ENCODE measurements around the gene KDM4B.
"Not testable (repeated sequence)": the region's sequence is repeated elsewhere in the genome, so short reads cannot be mapped to it uniquely, and the experiment has no call there.

KDM4B gene

DNA sequence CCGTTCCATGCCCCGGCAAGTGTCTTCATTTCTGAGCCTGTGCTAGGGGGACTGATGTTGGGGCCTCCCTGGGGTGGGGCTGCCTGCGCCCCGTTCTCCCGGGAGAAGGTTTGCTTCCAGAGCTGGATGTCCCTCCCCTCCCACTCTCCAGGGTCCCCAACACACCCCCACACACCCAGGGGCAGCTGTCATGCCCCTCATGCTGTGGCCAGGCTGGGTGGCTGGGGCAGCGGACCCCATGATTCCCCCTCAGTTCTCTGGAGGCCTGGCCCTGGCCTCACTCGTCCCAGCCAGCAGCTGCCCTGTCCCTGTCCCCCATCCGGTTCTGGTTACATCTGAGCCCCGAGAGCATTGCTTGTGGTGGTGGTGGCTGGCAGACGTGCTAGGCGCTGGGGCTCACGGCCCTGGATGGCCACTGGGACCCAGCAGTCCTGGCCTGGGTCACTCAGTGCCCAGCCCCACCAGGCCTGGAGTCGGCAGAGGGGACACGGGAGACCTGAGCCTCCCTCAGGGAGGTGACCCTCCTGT is 184.8 kb downstream of the KDM4B start:
- no peak for DNase-seq (ENCODE audit: low read depth)
- no peak overlapping the region for H3K4me3 ChIP-seq (ENCODE audit: control insufficient read depth, low read depth, low read length)
- TF ChIP-seq, protein P1, sequence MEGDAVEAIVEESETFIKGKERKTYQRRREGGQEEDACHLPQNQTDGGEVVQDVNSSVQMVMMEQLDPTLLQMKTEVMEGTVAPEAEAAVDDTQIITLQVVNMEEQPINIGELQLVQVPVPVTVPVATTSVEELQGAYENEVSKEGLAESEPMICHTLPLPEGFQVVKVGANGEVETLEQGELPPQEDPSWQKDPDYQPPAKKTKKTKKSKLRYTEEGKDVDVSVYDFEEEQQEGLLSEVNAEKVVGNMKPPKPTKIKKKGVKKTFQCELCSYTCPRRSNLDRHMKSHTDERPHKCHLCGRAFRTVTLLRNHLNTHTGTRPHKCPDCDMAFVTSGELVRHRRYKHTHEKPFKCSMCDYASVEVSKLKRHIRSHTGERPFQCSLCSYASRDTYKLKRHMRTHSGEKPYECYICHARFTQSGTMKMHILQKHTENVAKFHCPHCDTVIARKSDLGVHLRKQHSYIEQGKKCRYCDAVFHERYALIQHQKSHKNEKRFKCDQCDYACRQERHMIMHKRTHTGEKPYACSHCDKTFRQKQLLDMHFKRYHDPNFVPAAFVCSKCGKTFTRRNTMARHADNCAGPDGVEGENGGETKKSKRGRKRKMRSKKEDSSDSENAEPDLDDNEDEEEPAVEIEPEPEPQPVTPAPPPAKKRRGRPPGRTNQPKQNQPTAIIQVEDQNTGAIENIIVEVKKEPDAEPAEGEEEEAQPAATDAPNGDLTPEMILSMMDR (IDR thresholded peaks at IDR 0.05; ENCODE audit: control insufficient read depth, insufficient read depth, low read depth, low read length, missing control alignments): no peak

DNA sequence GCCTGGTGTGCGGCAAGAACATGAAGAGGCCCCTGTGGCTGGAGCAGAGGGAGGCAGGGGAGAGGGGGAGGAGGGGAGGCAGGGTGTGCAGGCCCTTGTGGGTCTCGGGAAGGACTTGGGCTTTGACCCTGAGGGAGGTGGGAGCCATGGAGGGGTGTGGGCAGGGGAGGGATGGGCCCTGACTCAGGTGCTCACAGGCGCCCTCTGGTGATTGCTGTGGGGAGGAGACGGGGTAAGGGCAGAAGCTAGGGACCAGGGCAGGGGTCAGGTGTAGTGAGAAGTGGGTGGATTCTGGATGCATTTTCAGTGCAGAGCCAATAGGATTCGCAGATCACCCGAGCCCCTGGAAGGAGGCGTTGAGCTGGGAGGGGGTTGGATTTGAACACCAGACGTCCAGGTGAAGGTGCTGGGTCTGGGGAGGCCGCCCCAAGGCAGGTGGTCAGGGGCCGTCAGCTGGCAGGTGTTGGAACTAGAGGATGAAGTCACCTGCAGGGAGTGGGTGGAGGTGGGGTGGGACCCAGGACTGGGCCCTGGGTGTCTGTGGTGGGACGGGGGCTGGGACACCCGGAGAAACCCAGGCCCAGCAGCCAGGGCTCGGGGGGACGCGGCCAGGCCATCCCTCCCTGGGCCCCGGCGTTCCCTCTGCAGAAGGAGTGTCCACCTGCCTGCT is 185.4 kb downstream of the KDM4B start:
- DNase-seq (ENCODE audit: low read depth): no peak
- TF ChIP-seq, protein P1 (IDR thresholded peaks at IDR 0.05; ENCODE audit: control insufficient read depth, insufficient read depth, low read depth, low read length, missing control alignments): peak; percentile 55
- no peak overlapping the region for H3K4me3 ChIP-seq (ENCODE audit: control insufficient read depth, low read depth, low read length)

DNA sequence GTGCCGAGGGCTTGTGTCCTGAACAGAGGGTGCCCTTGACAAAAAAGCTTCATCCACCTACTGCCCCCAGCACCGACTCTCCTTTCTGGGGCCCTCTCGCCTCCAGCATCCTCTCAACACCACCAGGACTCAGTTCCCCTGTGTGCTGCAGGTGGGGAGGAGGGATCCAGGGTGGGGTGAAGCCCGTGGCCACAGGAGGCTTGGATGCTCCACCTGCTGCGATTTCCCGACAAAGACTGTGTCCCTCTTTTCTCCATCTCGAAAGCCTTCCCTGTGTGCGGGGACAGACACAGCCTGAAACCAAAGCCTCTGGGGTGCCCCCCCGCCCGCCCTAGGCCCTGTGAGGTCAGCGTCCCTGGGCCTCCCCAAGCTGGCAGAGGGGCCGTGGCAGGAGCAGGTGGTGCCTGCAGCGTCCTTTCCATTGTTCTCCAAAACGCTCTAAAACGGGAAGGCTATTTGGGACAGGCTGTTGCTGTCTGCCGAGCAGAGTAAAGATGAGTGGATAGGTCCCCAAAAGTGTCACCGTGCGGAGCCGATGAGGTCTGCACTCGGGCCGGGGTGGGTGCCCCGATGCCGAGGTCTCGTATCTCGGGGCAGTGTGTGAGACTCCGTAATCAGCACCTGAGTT is 186.0 kb downstream of the KDM4B start:
- H3K4me3 ChIP-seq (ENCODE audit: control insufficient read depth, low read depth, low read length): no peak overlapping the region
- TF ChIP-seq, protein P1 (IDR thresholded peaks at IDR 0.05; ENCODE audit: control insufficient read depth, insufficient read depth, low read depth, low read length, missing control alignments): no peak
- no peak for DNase-seq (ENCODE audit: low read depth)

DNA sequence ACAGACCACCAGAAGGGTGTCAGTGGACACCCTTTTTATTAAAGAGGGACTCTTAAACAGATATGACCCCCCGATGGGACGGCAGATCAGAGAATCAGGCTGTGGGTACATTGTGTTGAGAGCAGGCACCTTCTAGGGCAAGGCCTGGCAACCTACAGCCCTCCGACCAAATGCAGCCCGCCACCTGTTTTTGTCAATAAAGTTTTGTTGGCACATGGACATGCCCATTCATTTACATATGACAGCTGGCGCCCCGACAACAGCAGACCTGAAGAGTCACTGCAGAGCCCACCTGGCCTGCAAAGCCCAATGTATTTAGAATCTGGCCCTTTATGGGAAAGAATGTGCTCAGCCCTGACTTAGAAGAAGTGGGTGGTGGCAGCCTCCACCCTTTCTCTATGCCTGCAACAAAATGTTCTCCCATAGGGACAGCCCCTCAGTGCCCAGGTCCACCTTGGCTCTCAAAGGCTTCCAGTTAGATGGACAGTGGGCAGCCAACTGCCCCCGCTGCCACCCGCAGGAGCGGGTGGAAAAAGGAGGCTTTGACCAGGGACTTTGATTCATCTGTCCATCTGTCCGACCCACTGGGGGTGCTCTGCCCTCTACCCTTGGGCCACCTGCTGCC is 186.8 kb downstream of the KDM4B start:
- TF ChIP-seq, protein P1 (IDR thresholded peaks at IDR 0.05; ENCODE audit: control insufficient read depth, insufficient read depth, low read depth, low read length, missing control alignments): no peak
- DNase-seq (ENCODE audit: low read depth): no peak
- no peak overlapping the region for H3K4me3 ChIP-seq (ENCODE audit: control insufficient read depth, low read depth, low read length)

DNA sequence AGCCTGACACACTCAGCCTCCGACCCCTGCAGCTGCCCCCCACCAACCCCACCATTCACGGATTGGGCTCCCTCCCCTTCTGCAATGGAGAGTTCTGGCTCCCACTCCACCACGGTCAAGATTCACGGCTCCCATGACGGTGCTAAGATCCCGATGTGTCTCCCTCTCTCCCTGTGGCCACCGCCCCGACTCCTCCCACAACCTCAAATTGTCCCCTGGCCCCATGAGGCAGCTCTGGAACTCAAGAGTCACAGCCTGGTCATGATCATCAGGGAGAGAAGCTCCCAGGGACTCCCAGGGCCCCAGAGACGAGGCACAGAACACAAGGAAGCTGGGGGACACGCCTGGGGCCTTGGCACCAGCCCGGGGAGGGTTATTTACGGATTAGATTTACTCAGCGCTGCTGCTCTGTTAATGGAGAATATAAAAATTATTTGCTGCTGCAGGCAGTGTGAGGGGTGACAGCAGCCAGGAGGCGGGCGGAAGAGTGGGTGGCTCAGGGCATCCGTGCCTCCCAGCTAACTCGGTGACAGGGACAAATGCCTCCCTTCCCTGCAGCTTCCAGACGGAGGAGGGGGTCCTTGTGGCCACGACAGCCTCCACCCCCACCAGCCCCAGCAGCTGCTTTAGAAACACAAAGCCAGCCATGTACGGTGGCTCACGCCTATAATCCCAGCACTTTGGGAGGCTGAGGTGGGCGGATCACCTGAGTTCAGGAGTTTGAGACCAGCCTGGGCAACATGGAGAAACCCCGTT is 187.5 kb downstream of the KDM4B start:
- no peak for DNase-seq (ENCODE audit: low read depth)
- TF ChIP-seq, protein P1 (IDR thresholded peaks at IDR 0.05; ENCODE audit: control insufficient read depth, insufficient read depth, low read depth, low read length, missing control alignments): no peak
- H3K4me3 ChIP-seq (ENCODE audit: control insufficient read depth, low read depth, low read length): no peak overlapping the region

DNA sequence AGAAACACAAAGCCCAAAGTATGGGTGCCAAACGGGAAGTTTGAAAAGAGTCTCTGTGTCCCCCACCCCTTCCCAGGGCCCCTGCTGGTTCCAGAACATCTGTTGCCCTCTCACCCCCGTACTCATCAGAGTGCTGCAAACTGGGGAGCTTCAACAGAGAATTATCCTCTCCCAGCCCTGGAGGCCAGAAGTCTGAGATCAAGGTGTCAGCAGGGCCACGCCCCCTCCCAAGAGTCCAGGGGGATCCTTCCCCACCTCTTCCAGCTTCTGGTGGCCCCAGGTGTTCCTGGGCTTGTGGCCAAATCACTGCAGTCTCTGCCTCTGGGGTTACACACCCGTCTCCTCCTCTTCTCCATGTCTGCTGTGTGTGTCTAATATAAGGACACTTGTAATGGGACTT is 188.3 kb downstream of the KDM4B start:
- TF ChIP-seq, protein P1 (IDR thresholded peaks at IDR 0.05; ENCODE audit: control insufficient read depth, insufficient read depth, low read depth, low read length, missing control alignments): no peak

DNA sequence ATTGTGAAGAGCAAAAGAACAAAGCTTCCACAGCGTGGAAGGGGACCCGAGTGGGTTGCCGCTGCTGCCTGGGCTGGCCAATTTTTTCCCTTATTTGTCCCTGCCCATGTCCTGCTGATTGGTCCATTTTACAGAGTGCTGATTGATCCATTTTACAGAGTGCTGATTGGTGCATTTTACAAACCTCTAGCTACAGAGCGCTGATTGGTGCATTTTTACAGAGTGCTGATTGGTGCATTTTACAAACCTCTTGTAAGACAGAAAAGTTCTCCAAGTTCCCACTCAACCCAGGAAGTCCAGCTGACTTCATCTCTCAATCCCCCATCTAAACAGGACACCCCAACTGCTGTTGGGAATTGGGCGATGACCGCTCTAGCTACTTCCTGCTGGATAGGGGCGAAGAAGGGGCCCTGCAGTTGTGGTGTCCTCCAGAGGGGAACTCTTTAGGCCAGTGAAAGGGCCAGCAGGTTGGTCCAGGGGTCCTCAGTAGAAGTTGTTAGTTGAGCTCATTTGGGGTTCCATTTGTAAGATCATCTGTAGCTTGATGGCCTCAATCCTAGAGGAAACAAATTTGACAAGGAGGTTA is 189.7 kb downstream of the KDM4B start:
- not testable (repeated sequence) for DNase-seq (ENCODE audit: low read depth)

More for the DNA sequence above, 188.3 kb downstream of the KDM4B start:
- no peak for DNase-seq (ENCODE audit: low read depth)
- no peak overlapping the region for H3K4me3 ChIP-seq (ENCODE audit: control insufficient read depth, low read depth, low read length)

DNA sequence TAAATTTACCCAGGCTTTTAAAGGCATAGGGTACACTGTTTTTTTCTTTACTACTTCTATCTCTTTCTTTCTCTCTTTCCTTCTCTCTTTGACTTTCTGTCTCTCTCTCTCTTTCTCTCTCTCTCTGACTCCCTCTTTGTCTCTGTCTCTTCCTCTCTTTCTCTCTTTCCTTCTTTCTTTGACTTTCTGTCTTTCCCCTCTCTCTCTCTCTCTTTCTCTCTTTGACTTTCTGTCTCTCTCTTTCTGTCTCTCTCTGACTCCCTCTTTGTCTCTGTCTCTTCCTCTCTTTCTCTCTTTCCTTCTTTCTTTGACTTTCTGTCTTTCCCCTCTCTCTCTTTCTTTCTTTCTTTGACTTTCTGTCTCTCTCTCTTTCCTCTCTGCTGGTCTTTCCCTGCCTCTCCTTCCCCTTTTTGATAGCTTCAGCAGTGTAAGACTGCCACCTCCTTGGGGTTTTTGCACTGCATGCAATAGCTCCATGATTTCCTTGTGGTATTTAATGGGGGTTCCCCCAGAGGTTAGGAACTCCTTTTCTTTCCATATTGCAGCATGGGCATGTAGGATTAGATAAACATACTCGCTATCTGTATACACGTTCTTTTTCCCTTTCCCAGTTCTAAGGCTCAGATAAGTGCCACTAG is 191.4 kb downstream of the KDM4B start:
- not testable (repeated sequence) for DNase-seq (ENCODE audit: low read depth)

More for the DNA sequence above, 189.7 kb downstream of the KDM4B start:
- H3K4me3 ChIP-seq (ENCODE audit: control insufficient read depth, low read depth, low read length): not testable (repeated sequence)

More for the DNA sequence above, 191.4 kb downstream of the KDM4B start:
- not testable (repeated sequence) for H3K4me3 ChIP-seq (ENCODE audit: control insufficient read depth, low read depth, low read length)
